IPS-20b (cell line): Measurements from ENCODE around the gene APBB2.

Experiments used
- H3K27ac ChIP-seq: one replicate; pipeline ENCODE4 v1.5.1; 2013; ENCODE audit warnings: low read length
- H3K27me3 ChIP-seq: 2 replicates; pipeline ENCODE4 v1.6.1; 2013; ENCODE audit warnings: mild to moderate bottlenecking, low read length, inconsistent platforms; ENCODE audit not compliant: insufficient read depth
- H3K36me3 ChIP-seq: 2 replicates; pipeline ENCODE4 v1.6.1; 2013; ENCODE audit warnings: low read depth, mild to moderate bottlenecking, inconsistent platforms, low read length, moderate library complexity; ENCODE audit not compliant: insufficient read depth
- H3K4me1 ChIP-seq: 2 replicates; pipeline ENCODE4 v1.6.1; 2013; ENCODE audit warnings: mild to moderate bottlenecking, control low read depth, inconsistent platforms, low read length, moderate library complexity; ENCODE audit not compliant: insufficient read depth
- H3K4me3 ChIP-seq: 2 replicates; pipeline ENCODE4 v1.5.1; 2013; ENCODE audit warnings: mild to moderate bottlenecking, low read length, inconsistent platforms
- H3K9ac ChIP-seq: 2 replicates; pipeline ENCODE4 v1.6.1; 2013; ENCODE audit warnings: low read depth, mild to moderate bottlenecking, inconsistent platforms, low read length, moderate library complexity
- H3K9me3 ChIP-seq: 2 replicates; pipeline ENCODE4 v1.6.1; 2013; ENCODE audit warnings: mild to moderate bottlenecking, low read depth, low read length, inconsistent platforms; ENCODE audit not compliant: insufficient read depth

Gene APBB2

DNA sequence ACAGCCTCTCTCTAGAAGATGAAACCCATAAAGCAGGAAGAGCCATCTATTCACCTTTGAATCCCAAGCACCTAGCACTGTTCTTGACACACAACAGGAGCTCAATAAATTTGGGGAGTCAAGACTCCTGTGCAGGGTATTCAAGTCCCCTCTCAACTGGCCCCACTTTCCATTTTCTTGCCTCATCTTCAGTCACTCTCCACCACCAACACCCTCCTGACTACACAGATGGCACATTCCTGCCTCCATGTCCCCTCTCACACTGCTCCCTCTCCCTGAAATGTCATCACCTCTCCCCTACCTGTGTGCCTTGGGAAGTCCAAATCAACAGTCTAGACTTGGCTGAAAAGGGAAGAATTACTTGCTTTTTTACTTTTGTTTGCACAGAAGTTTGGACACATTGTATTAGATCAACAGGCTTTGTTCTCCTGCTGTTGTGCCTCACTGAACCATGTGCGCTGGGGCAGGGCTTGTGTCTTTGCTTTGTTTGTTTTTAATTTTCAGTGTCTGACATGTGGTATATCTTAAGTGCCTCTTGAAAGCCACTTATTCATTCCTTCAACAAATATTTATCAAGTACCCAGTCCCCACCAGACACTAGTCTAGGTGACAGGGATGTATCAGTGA, 85.1 kb downstream of the APBB2 start:
- H3K27me3 ChIP-seq: no peaks in the 10 kb centered on the region
- no peak overlapping the region for H3K27ac ChIP-seq
- H3K4me3 ChIP-seq: no peak overlapping the region
- no peak overlapping the region for H3K9ac ChIP-seq
- no peaks in the 10 kb centered on the region for H3K9me3 ChIP-seq
- peaks cover 23% of the 10 kb centered on the region for H3K4me1 ChIP-seq
- H3K36me3 ChIP-seq: no peaks in the 10 kb centered on the region

DNA sequence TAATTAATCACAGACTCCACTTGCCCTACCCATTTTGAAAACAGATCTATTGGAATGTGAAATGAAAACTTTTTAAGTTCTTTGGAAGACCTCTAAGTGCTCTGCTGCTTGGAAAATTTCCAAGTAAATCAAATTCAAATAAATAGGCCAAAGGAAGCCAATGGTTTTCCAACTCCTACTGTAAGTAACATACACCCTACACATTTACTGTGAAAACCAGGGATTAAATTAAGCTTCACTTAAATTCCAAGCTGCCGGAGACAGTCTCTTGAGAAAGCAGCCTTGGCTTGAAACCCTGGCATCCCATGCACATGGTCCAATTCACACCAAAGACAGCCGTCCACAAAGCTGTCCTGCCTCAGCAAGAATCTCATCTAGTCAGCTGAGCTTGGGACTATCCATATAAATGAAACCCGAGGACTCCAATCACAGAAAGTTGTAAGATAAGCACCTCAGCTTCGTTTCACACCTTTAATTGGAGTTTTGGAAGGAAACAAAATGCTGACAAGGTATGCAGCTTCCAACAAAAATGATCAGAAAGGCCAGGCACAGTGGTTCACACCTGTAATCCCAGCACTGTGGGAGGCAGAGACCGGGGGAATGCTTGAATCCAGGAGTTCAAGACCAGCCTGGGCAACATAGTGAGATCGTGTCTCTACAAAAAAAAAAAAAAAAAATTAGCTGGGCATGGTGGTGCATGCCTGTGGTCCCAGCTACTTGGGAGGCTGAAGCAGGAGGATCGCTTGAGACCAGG, 88.6 kb downstream of the APBB2 start:
- Histone ChIP-seq H3K36me3 (no peaks in the 10 kb centered on the region), H3K27me3 (no peaks in the 10 kb centered on the region), H3K9me3 (no peaks in the 10 kb centered on the region), H3K9ac (no peak overlapping the region; the same call in 1 of the 2 replicates), H3K4me3 (no peak overlapping the region), H3K4me1 (peaks cover 18% of the 10 kb centered on the region), H3K27ac (no peak overlapping the region)

DNA sequence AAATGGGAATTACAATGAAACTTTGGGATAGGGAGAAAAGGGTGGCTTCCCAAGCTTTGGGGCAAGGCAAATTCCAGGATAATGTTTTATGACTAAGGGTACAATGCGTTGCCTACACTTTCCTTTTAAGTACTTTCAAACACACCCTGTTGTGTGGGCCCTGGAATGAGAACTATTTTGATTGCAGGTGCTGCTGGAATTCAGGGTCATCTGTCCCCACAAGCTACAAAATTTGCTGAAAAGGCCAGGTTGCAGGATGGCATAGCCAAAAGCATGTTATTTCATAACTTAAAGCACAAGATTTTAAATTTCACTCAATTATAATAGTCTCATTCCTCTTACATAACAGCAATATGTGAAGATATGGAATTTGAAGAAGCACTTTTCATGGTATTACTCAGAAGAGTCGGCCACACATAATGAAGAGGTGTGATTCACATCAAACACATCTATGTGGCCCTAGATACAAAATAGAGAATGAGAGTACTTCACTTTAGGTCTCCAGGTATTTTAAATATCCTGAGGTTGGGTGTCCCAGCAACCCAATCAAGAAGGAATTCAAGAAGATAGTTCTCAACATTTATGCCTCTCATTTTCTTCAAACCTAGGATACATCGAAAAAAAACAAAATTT, 89.3 kb downstream of the APBB2 start:
- Histone ChIP-seq H3K9me3 (no peaks in the 10 kb centered on the region), H3K36me3 (no peaks in the 10 kb centered on the region), H3K9ac (no peak overlapping the region; the same call in 1 of the 2 replicates), H3K27ac (peak overlapping the region; percentile 32), H3K27me3 (no peaks in the 10 kb centered on the region), H3K4me3 (0 out of 2 replicates have a peak overlapping the region, but pooled peaks have one; percentile 3), H3K4me1 (peaks cover 20% of the 10 kb centered on the region)

DNA sequence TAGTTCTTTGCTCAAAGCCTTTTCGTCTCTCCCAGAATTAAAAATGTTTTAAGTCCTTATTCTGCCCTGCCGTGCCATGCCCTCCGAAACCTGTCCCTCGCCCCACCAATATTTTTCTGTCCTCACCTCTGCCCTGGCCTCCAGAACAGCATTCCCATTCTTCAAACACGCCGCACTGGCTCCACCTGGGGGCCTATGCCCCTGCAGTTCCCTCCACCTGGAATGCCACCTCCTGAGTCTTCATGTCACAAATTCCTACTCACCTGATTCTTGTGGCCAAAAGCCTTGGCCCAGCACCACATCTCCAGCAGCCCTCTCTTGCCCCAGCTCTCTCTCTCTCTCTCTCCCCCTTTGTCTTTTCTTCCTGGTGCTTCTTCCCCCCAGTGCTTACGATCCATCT, 91.6 kb downstream of the APBB2 start:
- no peak overlapping the region for H3K4me3 ChIP-seq
- no peaks in the 10 kb centered on the region for H3K9me3 ChIP-seq
- H3K27ac ChIP-seq: no peak overlapping the region
- H3K9ac ChIP-seq: no peak overlapping the region
- H3K27me3 ChIP-seq: no peaks in the 10 kb centered on the region
- peaks cover 30% of the 10 kb centered on the region for H3K4me1 ChIP-seq
- no peaks in the 10 kb centered on the region for H3K36me3 ChIP-seq

DNA sequence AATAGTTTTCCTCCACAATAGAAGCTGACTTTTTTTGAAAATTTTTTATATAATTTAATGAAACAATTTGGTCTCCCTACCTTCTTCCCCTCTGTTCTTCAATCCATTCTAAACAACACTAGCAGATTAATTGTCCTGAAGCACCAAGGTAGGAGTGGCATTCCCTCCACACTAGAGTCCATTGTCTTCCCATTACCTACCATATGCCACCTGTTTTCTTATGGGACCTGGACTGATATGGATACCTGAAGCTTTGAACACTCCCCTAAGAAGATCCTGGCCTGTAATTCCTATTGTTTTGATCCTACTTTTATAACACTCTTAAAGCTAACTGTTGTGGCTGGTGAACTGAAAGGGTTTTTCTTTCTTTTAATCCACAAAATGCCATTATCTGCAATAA, 92.0 kb downstream of the APBB2 start:
- no peak overlapping the region for H3K27ac ChIP-seq
- H3K4me1 ChIP-seq: peaks cover 30% of the 10 kb centered on the region
- H3K36me3 ChIP-seq: no peaks in the 10 kb centered on the region

DNA sequence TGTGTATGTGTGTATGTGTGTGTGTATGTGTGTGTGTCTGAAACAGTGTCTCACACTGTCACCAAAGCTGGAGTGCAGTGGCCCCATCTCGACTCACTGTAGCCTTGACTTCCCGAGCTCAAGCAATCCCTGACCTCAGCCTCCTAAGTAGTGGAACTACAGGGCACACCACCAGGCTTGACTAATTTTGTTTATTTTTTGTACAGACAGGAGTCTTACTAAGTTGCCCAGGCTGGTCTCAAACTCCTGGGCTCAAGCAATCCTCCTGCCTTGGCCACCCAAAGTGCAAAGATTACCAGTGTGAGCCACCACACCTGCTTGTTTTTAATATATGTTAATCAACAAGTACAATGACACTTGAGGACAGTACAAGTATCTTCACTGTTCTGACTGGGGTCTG, 92.4 kb downstream of the APBB2 start:
- H3K9me3 ChIP-seq: no peaks in the 10 kb centered on the region
- H3K27ac ChIP-seq: no peak overlapping the region
- no peaks in the 10 kb centered on the region for H3K36me3 ChIP-seq
- no peak overlapping the region for H3K9ac ChIP-seq
- H3K4me1 ChIP-seq: peaks cover 30% of the 10 kb centered on the region
- no peak overlapping the region for H3K4me3 ChIP-seq
- no peaks in the 10 kb centered on the region for H3K27me3 ChIP-seq

More for the DNA sequence above, 92.0 kb downstream of the APBB2 start:
- Histone ChIP-seq H3K9me3 (no peaks in the 10 kb centered on the region), H3K27me3 (no peaks in the 10 kb centered on the region), H3K4me3 (no peak overlapping the region), H3K9ac (no peak overlapping the region)

DNA sequence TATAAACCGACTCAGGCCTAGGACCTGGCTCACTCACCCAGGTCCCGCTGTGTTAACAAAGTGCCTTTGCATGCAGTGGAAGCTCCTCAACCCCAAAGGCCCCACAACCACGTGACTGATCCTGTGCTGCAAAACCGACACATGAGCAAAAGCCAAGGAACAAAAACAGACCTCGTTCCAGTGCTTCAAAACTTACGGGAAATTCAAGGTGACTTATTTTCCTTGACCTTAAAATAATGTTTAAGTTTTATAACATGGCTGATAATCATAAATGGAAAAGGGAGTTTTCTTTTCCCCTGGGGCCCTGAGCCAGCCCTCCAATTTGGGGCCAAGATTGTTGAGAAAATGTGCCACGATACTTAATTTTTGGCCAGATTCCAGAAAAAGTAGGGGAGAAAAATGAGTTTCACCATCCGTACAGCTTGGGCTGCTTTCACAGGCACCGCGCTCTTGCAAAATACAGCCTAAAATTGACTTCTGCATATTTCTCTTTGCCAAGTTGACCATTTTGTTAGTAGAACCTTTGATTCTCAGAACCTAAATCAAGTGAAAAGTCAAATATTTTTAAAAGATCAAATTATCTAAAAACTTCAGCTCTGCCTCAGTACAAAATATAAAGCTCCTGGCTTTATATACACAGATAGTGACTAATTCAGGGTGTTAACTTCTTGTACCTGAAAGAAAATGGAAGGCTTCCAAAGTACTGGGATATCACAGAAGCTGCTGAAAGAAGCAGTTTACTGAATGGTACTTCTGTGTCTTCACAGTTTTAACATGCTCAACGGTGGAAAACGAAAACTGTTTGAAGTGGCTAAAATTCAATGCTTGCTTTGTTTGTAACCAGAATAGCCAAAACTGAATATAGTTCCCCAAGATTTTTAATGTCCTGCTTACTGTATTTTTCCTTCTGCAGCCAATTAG, 93.8 kb downstream of the APBB2 start:
- Histone ChIP-seq H3K4me3 (no peak overlapping the region), H3K9me3 (no peaks in the 10 kb centered on the region), H3K27ac (no peak overlapping the region), H3K36me3 (no peaks in the 10 kb centered on the region), H3K9ac (no peak overlapping the region), H3K27me3 (no peaks in the 10 kb centered on the region), H3K4me1 (peaks cover 29% of the 10 kb centered on the region)

DNA sequence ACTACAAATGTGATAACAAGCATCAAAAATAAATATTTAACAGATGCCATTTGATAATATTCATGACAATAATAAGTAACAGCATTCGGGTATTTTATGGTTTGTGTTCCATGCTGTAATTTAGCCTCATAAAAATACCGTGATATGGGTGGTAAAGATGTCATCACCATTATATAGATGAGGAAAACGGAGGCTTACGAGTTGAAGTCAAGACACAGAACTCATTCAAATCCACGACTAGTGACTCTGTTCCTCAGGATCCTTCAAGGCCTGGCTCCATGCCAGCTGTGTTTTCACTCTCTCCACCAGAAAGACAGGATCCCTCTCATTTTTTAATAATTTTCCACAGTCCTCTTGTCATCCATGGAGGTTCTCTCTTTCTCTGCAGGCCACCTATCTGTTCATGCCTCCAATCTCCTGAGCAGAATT, 94.5 kb downstream of the APBB2 start:
- Histone ChIP-seq H3K4me1 (peaks cover 23% of the 10 kb centered on the region; the same call in 1 of the 2 replicates), H3K9me3 (no peaks in the 10 kb centered on the region), H3K27ac (no peak overlapping the region), H3K4me3 (no peak overlapping the region), H3K27me3 (no peaks in the 10 kb centered on the region), H3K36me3 (no peaks in the 10 kb centered on the region), H3K9ac (no peak overlapping the region)

DNA sequence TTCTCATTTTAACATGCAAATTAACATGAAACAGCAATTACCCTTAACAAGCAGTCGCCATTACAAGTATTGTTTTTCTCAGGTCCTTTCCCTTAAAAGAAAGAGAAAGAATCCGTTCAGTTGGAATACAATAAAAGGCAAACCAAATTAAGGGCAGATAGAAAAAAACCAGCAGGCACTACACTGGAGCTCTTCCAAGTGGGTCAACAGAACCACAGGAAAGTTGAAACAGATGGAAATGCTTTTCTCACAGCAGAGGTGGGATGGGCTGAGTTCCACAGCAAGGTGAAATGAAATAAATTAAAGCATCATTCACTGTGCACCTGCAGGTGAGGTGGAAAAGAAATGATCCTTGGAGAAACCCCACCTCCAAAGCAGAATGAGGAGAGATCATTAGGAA, 102.6 kb downstream of the APBB2 start:
- H3K4me1 ChIP-seq: no peaks in the 10 kb centered on the region
- H3K9ac ChIP-seq: no peak overlapping the region
- H3K36me3 ChIP-seq: no peaks in the 10 kb centered on the region
- H3K27me3 ChIP-seq: no peaks in the 10 kb centered on the region
- no peak overlapping the region for H3K27ac ChIP-seq
- no peak overlapping the region for H3K4me3 ChIP-seq
- H3K9me3 ChIP-seq: no peaks in the 10 kb centered on the region

DNA sequence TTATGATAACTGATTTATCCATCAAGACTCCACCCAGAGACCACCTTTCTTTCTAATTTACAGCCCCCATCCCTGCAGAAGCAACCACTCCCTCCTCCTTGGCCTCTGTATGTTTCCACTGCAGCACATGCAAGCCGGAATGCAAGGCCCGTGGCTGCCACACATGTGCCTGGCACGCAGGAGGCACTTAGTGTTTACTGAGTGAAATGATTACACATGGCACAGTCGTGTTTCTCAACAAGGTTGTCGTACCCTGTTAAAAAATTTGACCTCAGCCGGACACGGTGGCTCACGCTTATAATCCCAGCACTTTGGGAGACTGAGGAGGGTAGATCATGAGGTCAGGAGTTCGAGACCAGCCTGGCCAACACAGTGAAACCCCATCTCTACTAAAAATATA, 104.3 kb downstream of the APBB2 start:
- Histone ChIP-seq H3K4me3 (no peak overlapping the region), H3K9me3 (no peaks in the 10 kb centered on the region), H3K9ac (no peak overlapping the region), H3K36me3 (no peaks in the 10 kb centered on the region), H3K27ac (no peak overlapping the region), H3K4me1 (no peaks in the 10 kb centered on the region), H3K27me3 (no peaks in the 10 kb centered on the region)

DNA sequence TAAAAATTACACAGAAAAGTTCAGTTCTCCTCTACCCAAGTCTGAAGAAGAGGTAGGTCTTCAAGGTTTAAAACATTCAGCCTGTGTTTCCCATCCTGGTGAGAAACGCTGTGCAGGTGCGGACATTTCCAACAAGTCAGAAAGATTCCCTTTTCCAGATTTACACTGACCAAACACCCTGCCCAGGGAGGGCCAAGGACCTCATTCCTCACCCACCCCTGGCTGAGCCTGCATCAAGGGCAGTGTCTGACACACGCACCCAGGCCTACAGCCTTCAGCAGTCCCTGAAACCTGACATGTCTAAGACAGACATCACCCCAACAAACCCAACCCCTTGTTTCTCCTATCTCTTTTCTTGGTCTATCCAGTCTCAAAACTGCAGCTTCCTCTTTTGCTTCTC, 105.9 kb downstream of the APBB2 start:
- Histone ChIP-seq H3K27me3 (no peaks in the 10 kb centered on the region), H3K9me3 (no peaks in the 10 kb centered on the region), H3K9ac (no peak overlapping the region), H3K4me1 (no peaks in the 10 kb centered on the region), H3K27ac (no peak overlapping the region), H3K4me3 (no peak overlapping the region), H3K36me3 (no peaks in the 10 kb centered on the region)
